Left ventricle myocardium inferior (tissue), 1 donor: ENCODE data around the gene TRMT61A. TPM values are rescaled to one million over a fixed set of nuclear protein-coding genes. Genes with fewer than 3 reads are reported as not detected.
A peak's percentile ranks its signal among the peaks of the same experiment; 100 is the strongest.

Experiments used
- DNase-seq: peaks from one replicate; pipeline ENCODE4 v3.0.0-alpha.2; 2020
- H3K27ac ChIP-seq: fragments of 200-600 bp; replicated peaks from 2 replicates; pipeline ENCODE4 v1.8.0; 2021
- H3K27me3 ChIP-seq: fragments of 200-600 bp; 2 replicates; pipeline ENCODE4 v1.8.0; 2021; ENCODE audit warnings: low read depth
- H3K36me3 ChIP-seq: fragments of 200-600 bp; 2 replicates; pipeline ENCODE4 v1.8.0; 2021
- H3K4me1 ChIP-seq: fragments of 200-600 bp; 2 replicates; pipeline ENCODE4 v1.8.0; 2021
- H3K4me3 ChIP-seq: fragments of 200-600 bp; 2 replicates; pipeline ENCODE4 v1.8.0; 2021; ENCODE audit warnings: mild to moderate bottlenecking, moderate library complexity
- H3K9me3 ChIP-seq: fragments of 200-600 bp; replicated peaks from 2 replicates; pipeline ENCODE4 v1.8.0; 2021
- intact Hi-C: fragments of 100-400 bp; cut with micrococcal nuclease; formaldehyde crosslinking; loops from one replicate; pipeline ENCODE4 v1.11.0; 2022
- total RNA-seq: library from RNA; stranded (reverse); fragmentation: NEBNext Ultra II Directional; extraction: Animal tissue kit (Norgen Biotek cat#: 25700); gene quantifications from one replicate; pipeline ENCODE4 v1.2.1, GENCODE V29; 2021
- TF ChIP-seq, protein P1 (sequence below): fragments of 200-600 bp; IDR thresholded peaks from 2 replicates; pipeline ENCODE4 v1.8.0; 2021; ENCODE audit warnings: antibody characterized with exemption, mild to moderate bottlenecking, borderline replicate concordance
- donor health status: DM: no; HTN: yes; CAD: no; lungs with severe emphysema.

TRMT61A gene
- total RNA-seq, 1 donor from 2014 or later = 5.9 TPM

DNA sequence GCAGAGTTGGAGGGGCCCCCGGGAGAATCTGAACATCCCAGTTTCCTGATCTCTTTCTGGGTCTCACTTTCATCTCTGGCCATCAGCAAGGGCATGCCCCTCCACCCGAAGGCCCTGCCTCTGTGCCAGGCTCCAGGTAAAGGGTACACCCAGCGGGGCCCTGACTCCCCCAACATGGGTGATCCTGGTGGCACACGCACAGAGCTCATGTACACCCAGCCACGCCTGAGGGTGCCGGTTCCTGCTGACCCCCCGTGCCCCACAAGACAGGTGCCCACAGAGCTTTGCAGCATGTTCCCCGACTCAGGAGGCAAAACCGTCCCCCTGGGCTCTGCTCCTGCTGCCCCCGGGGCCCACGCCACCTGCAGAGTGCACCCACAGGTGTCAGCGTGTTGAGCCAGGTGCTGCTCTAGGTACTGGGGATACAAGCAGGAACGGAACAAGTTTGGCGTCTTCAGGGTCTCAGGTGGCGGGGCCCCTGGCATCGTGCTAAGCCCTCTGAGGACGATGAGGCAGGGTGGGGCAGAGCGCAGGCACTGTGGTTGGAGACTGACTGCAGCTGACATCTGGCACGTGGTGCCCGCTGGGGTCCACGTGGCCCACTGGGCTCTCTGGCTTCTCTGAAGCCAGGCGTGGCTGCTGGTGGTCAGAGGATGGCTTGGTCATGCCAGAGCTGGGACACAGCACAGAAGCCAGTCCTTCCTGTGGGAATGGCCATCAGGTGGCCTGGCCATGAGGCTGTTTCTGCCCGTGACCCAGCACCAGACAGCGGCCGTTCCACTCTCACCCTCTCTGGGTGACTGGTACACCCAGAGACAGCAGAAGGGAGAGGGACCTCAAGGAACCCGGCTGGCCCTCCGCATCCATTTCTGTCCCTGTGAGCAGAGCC lies 19.7 kb downstream of the TRMT61A start:
- Histone ChIP-seq H3K36me3 (no peaks in the 10 kb centered on the region), H3K9me3 (no peaks in the 10 kb centered on the region), H3K4me3 (no peak overlapping the region), H3K4me1 (peaks cover 73% of the 10 kb centered on the region), H3K27ac (peak overlapping the region; percentile 99), H3K27me3 (no peaks in the 10 kb centered on the region)
- DNase-seq = peak; percentile 15
- TF ChIP-seq, protein P1, sequence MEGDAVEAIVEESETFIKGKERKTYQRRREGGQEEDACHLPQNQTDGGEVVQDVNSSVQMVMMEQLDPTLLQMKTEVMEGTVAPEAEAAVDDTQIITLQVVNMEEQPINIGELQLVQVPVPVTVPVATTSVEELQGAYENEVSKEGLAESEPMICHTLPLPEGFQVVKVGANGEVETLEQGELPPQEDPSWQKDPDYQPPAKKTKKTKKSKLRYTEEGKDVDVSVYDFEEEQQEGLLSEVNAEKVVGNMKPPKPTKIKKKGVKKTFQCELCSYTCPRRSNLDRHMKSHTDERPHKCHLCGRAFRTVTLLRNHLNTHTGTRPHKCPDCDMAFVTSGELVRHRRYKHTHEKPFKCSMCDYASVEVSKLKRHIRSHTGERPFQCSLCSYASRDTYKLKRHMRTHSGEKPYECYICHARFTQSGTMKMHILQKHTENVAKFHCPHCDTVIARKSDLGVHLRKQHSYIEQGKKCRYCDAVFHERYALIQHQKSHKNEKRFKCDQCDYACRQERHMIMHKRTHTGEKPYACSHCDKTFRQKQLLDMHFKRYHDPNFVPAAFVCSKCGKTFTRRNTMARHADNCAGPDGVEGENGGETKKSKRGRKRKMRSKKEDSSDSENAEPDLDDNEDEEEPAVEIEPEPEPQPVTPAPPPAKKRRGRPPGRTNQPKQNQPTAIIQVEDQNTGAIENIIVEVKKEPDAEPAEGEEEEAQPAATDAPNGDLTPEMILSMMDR = no peak
- intact Hi-C loops = loop anchor here (5.0 kb wide), 1 partner anchor 51 kb away; no protein-coding TSS in a partner anchor

DNA sequence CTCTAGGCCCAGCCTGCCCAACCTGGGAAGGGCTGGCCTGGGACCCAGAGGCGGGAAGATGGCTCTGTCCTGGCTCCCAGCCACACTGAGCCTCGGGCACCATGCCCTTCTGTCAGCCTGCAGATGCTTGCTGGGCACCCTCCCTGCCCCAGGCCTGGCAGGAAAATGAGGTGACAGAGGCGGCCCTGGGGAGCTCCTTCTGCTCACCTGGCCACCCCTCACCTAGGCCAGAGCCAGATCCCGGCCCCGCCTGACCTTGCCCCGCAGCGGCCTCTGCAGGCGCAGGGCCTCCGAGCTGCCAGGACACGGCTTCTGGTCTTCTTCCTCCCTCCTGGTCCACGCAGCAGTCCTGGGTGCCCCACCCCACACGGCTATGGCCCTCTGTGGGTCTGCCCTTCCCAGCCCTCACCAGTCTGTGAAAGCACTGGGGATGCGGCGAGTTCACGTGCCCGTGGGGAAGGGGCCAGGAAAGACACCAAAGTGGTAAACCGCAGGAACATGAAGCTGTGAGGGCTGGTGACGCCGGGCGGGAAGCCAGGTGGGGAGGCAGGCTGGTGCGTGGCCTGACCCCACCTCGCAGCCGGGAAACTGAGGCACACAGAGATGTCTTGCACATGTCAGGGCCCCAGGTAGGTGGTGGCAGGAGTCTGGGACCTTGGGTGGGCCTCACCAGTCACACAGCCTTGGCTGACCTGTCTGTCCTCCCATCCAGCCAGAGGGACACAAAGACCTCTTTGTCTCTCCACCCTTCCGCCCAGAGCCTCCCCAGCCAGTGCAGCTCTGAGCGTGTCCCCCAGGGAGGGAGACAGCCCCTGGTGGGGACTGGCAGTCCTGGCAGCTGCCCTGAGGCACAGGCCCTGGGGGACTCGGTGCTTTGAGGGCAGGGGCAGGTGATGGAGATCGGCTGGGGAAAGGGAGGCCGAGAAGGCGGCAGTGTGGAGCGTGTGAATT lies 20.6 kb downstream of the TRMT61A start:
- peak overlapping the region; percentile 52 for H3K4me3 ChIP-seq
- peaks cover 72% of the 10 kb centered on the region for H3K4me1 ChIP-seq
- intact Hi-C loops = loop anchor here (5.0 kb wide), 1 partner anchor 52 kb away; no protein-coding TSS in a partner anchor
- H3K27me3 ChIP-seq = no peaks in the 10 kb centered on the region
- peak; percentile 71 for DNase-seq
- H3K27ac ChIP-seq = peak overlapping the region; percentile 99
- no peaks in the 10 kb centered on the region for H3K9me3 ChIP-seq
- H3K36me3 ChIP-seq = no peaks in the 10 kb centered on the region
- TF ChIP-seq, protein P1 = no peak

DNA sequence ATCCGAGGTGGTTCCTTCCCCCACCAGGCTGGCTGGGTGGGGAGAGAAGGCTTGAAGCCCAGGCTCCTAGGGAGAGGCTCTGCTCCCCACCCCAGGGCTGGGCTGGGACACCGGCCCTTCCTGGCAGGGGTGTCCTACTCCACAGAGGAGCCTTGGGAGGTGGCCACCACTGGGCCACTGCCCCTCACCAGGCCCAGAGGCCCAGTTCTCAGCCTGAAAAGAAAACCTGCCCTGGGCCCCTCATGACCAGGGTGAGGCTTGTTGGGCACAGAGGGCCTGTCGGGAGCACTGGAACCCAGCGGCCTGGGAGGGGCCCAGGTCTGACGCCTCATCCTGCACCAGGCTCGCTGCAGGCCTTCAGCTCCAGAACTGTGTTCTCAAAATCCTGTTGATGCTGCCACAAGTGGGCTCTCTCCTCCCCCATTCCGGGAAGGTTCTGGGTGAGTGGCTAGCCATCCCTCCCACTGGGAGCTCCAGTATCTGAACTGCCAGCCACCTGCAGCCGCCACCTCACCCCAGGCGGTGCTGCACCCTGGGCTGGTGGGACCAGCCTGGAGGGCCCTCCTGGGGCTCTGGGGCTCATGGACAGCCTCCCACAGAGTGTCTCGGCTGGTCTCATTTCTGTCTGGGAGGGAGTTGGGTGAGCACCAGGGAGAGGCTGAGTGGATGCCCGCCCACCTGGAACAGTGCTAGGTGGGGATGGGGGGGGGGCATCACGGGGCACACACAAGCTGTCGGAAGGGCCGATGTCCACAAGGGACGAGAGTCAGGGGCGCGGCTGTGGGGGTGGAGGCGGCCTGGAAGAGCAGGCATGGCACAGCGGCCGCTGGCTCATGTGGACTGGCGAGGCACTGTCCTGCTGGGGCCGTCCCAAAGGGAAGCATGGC lies 21.7 kb downstream of the TRMT61A start:
- H3K4me1 ChIP-seq = peaks cover 77% of the 10 kb centered on the region
- H3K4me3 ChIP-seq = peak overlapping the region; percentile 52
- H3K9me3 ChIP-seq = no peaks in the 10 kb centered on the region
- intact Hi-C loops = no loop called here
- peak; percentile 36 for DNase-seq
- H3K27me3 ChIP-seq = no peaks in the 10 kb centered on the region
- H3K27ac ChIP-seq = peak overlapping the region; percentile 99
- TF ChIP-seq, protein P1 = no peak
- no peaks in the 10 kb centered on the region for H3K36me3 ChIP-seq

DNA sequence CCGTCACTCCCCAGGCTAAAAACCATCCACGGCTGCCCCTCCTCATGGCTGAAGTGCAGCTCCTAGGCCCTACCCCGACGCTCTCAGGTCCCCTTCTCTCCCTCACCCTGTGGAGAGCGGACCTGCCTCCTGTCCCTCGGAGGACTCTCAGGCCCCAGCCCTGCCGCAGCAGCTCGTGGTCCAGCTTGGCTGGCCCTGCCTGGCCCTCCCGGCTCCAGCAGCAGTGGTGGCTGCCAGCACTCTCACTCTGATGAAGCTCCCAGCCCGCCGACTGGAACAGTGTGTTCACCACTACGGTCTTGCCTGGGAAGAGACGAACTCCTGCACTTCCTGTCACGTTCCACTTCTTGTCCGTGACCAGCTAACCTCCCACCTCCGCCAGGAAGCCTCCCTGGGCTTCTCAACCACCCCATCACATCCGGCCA lies 22.4 kb downstream of the TRMT61A start:
- TF ChIP-seq, protein P1 = no peak
- H3K27ac ChIP-seq = peak overlapping the region; percentile 99
- peaks cover 81% of the 10 kb centered on the region for H3K4me1 ChIP-seq
- peak; percentile 79 for DNase-seq
- intact Hi-C loops = no loop called here
- peak overlapping the region; percentile 52 for H3K4me3 ChIP-seq
- no peaks in the 10 kb centered on the region for H3K9me3 ChIP-seq
- no peaks in the 10 kb centered on the region for H3K36me3 ChIP-seq
- no peaks in the 10 kb centered on the region for H3K27me3 ChIP-seq
